ENCODE measurements around the gene PKMYT1.
A peak's percentile ranks its signal among the peaks of the same experiment; 100 is the strongest.

PKMYT1 gene

DNA sequence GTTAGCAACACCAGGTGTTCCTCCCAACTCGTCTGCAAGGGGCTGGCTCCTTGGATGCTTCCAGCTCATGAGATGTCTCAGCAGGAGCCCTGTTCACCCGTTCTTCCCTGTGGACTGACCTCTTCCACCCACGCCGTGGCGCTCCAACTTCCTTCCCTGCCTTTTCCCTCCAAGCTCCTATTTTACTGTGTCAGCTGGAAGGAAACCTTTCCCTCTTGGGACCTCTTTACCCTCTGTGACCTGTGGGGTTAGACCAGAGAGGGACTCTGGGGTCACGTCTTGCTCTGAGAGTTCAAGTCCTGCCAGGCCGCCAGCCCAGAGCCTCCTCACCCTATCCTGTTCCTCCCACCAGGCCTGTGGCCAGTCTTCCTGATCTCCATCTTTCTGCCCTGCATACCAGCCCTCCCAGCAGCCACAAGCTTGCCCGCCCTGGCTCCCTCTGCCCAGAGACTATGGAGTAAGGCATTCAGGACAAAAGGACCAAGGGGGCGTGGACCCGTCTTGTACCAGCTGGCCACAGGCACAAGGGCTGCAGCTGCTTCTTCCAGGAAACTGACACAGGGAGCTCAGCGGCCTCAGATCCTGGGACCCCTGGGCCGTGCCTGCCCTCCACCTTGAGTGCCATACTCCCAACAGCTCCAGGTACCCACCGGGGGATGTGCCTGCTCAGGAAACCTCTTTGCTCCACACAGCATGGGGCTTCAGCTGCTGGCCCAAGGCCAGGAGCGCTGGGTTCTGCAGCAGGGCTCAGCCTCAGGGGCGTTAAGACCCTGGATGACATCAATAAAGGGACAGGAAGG is 8.1 kb downstream of the PKMYT1 start:
- DNase-seq: peak in 1 of 2 experiments; percentile 32

DNA sequence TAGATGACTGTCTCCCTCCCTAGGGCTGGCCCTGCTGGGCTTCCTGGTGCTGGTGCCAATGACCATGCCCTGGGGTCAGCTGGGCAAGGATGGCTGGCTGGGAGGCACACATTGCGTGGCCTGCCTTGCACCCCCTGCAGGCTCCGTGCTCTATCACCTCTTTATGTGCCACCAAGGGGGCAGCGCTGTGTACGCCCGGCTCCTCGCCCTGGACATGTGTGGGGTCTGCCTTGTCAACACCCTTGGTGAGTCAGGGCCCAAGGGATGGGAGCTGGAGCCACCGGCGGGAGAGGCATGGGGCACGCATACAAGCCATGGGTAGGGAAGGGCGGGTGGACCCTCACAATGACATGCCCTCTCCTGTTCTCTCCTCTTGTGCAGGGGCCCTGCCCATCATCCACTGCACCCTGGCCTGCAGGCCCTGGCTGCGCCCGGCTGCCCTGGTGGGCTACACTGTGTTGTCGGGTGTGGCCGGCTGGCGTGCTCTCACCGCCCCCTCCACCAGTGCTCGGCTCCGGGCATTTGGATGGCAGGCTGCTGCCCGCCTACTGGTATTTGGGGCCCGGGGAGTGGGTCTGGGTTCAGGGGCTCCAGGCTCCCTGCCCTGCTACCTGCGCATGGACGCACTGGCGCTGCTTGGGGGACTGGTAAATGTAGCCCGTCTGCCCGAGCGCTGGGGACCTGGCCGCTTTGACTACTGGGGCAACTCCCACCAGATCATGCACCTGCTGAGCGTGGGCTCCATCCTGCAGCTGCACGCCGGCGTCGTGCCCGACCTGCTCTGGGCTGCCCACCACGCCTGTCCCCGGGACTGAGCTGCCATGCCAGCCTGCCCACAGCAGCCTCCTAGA is 8.9 kb downstream of the PKMYT1 start:
- peak in 1 of 2 experiments; percentile 36 for DNase-seq

DNA sequence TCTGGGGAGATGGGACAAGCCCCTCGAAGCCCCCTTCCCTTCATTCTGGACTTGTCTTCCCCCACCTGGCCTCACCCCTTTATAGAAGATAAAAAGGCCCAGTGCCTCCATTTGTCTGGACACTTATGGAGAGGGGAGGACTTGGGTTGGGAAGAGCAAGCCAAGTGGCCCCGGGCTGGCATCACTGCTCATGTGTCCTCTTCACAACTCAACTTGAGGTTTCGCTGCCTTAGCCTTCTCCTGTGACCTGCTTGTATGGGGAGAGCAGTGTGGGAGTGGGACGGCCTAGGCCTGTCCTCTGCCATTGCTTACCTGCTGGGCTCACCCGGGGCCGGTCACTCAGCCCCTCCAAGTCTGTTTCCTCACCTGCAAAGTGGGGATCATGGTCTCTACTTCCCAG is 9.7 kb downstream of the PKMYT1 start:
- no peak for DNase-seq

DNA sequence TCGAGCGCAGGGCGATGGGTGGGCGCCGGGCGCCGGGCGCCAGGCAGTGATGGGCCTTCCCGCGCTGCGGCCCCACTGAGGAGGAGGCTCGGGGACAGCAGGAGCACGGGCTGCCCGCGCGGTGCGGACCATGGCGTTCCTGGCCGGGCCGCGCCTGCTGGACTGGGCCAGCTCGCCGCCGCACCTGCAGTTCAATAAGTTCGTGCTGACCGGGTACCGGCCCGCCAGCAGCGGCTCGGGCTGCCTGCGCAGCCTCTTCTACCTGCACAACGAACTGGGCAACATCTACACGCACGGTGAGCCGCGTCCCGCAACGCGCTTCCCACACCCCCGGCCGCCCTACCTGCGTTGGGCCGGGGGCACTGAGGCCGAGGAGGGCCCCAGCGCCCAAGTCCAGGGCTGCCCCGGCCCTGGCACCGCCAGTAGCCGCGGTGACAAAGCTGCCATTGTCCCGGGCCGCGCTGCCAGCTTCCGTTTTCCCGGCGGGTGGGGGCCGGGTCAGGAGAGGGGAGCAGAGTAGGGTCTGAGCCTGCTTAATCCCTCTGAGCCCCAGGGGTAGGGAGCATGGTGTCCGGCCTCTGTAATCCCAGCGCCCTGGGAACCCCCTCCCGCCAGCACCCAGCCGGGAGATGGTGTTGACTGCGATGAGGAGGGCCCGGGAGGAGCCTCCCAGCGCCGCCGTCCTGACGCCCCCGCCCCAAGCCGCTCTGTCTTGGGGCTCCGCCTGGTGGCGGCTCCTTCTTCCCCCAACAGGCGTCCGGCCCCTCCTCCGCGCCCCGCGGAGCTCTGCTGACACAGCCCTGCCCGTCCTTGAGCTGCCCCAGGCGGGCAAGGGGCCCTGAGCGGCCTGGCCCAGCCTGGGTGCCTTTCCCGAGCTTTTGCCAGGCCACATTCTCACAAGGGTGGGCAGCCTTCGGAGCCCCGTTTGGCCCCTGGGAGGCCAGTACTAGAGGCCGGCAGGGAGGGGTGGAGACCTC is 10.4 kb downstream of the PKMYT1 start:
- DNase-seq: peak; percentile 89 to 92

DNA sequence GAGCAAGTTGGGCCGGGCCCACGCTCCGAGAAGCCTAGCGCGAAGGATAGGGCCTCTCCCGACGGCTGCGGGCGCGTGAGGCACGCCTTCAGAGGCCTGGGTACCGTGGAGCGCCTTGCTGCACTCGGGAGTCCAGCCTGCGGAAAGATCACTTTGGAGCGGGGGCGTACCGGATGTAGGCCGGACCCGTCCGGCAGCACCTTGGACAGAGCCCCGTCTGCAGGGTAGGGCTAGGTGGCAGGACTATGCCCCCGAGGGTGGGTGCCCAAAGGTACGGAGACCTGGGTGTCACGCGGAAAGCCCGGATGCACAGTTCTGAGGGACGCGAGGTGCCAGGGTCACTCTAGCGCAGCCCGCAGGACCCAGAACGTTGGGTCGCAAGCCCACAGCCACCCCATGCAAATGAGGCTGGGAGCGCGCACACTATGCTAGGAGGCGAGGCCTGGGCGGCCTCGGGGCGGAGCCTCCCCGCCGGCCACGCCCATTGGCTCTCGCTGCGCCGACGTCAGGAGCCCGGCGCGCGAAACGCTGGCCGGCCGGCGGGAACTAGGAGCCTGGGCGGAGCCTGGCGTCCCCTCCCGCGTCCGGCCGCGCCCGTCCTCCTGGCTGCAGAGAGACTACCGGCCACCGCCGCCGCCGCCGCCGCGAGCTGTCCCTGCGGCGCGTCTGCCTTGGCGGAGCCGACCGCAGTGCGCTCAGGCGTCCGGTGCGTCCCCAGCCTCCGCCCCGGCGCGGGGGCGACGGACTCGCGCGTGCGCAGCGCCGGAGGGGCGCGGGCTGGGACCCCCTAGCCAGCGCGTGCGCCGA is 11.3 kb downstream of the PKMYT1 start, which contains the start of gene PAQR4:
TSS of gene PAQR4 (plus strand) at position 611 of the 807 bp plus-strand sequence. CDS start 327 bp downstream, outside the sequence.
- peak; percentile 92 for DNase-seq

DNA sequence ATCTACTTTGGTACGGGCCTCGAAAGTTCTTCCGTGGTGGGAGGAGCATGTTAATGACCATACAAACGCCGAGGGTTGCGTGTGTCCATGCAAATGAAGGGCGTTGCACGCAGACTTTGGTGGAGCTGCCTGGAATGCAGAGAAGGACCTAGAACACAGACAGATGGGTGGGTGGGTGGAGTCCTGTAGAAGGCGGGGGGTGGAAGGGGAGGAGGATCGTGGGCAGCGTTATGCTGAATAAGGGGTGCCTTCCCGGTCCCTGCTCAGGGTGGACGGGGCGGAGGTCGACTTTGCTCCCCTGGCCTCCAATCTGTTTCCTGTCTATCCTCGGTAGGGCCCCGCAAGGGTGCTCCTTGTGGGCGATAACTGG is 11.9 kb downstream of the PKMYT1 start:
- no peak for DNase-seq

DNA sequence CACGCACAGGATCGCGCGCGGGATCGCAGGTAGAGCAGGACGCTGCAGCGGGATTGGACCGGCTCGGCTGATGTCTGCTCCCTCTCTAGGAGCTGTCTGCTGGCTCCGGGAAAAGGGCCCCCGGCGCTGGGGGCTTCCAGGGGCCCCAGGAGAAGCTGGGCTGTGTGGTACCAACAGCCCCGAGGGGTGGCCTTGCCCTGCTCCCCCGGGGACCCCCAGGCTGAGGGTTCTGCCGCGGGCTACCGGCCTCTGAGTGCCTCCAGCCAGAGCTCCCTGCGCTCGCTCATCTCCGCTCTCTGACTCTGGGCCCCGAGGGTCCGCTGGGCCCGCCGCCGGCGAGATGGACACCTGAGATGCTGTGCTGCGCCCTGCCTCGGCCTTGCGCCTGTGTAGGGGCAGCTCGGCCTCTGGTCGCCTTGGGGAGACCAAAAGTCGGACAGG is 12.5 kb downstream of the PKMYT1 start:
- no peak for DNase-seq

DNA sequence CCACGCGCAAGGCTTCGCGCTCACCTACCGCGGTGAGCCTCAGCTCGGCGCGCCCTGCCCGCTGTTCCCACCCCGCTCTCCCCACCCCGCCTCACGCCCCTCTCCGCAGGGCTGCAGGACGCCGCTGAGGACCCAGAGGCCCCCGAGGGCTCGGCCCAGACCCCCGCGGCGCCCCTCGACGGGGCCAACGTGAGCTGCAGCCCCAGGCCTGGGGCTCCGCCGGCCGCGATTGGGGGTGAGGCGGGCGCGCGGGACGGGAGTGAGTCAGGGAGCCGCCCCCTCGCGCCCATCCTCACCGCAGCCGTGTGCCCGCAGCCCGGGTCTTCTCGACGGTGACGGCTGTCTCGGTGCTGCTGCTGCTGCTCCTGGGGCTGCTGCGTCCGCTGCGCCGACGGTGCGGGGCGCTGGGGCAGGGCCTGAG is 13.0 kb downstream of the PKMYT1 start:
- DNase-seq: peak in 1 of 2 experiments; percentile 37

DNA sequence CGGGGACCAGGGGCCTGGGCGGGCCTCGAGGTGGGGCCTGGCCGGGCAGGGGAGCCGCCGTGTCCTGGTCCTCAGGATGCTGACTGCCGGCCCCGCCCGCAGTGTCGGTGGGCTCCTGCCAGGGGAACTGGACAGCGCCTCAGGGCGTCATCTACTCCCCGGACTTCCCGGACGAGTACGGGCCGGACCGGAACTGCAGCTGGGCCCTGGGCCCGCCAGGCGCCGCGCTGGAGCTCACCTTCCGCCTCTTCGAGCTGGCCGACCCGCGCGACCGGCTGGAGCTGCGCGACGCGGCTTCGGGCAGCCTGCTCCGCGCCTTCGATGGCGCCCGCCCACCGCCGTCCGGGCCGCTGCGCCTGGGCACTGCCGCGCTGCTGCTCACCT is 13.4 kb downstream of the PKMYT1 start:
- peak in 1 of 2 experiments; percentile 35 for DNase-seq

DNA sequence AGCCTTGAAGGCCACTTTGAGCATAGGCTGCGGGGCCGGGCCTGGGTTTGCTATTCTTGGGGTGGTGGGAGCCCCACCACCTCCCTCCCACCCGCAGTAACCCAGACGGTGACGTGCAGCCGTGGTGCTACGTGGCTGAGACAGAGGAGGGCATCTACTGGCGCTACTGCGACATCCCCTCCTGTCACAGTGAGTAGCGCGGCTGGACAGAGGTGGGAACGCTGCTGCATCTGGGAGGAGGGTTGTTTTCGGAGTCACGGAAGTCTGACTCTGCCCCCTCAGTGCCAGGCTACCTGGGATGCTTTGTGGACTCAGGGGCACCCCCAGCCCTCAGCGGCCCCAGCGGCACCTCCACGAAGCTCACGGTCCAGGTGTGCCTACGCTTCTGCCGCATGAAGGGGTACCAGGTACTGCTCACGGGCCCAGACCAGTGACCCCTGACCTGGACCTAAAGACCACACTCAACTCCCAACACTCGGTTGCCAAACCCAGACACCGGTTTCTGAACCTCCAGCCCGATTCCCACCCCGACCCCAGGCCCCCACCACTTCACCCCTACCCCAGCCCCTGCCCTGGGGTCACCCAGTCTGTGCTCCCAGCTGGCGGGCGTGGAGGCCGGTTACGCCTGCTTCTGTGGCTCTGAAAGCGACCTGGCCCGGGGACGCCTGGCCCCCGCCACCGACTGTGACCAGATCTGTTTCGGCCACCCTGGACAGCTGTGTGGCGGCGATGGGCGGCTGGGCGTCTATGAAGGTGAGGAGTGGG is 14.0 kb downstream of the PKMYT1 start:
- DNase-seq: no peak

DNA sequence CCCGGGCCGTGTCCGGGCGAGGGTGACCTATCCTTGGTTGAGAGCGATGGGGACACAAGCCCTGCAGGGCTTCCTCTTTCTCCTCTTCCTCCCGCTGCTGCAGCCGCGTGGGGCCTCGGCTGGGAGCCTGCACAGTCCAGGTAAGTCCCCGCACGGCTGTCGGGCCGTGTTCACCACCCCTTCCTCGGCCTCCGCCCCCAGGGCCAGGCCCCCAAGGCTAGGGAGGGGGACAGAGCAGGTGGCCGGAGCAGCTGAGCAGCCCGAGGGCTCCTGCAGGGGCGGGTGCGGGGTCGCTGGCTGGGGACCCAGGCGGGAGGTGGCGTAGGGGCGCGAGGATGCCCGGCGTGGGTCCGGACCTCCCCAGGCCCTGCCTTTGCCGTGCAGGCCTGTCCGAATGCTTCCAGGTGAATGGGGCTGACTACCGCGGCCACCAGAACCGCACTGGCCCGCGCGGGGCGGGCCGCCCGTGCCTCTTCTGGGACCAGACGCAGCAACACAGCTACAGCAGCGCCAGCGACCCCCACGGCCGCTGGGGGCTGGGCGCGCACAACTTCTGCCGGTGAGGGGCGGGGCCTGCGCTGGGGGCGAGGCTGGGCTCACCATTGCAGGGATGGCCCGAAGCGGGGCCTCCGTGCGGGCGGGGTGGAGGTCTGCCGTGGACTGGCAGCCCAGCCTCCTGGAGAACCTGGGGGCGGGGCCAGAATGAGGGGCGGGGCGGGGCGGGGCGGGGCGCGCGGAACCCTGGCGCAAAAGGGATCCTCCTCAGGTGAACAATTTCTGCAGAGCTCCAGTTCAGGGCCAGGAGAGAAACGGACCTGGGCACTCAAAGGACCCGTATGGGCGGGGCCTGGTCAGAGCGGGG is 15.5 kb downstream of the PKMYT1 start:
- DNase-seq: peak; percentile 72 to 80

DNA sequence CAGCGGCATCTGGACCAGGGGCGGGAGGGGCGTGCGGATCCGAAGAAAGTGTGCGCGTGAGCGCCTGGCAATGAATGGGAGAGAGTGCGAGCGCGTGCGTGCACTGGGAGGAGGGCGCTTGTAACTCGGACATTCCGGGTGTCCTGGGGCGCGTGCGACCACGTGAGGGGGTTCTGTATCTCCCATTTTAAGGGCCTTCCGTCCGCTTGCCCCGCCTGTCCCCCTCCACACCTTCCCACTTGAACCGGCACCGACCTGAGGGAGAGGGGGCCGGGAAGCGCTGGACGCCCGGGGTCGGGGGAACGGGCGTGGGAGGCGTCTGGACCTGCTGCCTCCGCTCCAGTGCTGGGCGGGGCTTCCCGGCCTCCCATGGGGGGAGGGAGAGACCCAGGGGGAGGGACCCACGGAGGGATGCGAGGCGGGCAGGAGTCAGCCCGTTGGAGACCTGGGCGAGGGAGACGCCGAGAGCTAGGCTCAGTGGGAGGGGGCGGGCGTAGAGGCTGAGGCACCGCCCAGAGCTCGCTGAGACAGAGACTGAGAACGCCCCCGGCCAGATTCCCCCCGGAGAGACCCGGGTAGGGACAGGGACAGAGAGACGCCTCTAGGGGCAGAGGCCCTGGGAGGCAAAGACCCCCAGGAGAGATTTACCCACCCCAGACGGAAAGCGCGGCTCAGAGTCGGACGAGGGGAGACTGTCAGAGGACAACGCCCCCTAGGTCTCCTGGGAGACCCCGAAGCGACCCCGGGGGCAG is 16.3 kb downstream of the PKMYT1 start, which contains the start of gene KREMEN2:
TSS of gene KREMEN2 (plus strand) at position 553 of the 752 bp plus-strand sequence. CDS start 246 bp downstream, outside the sequence.
- peak in 1 of 2 experiments; percentile 56 for DNase-seq

DNA sequence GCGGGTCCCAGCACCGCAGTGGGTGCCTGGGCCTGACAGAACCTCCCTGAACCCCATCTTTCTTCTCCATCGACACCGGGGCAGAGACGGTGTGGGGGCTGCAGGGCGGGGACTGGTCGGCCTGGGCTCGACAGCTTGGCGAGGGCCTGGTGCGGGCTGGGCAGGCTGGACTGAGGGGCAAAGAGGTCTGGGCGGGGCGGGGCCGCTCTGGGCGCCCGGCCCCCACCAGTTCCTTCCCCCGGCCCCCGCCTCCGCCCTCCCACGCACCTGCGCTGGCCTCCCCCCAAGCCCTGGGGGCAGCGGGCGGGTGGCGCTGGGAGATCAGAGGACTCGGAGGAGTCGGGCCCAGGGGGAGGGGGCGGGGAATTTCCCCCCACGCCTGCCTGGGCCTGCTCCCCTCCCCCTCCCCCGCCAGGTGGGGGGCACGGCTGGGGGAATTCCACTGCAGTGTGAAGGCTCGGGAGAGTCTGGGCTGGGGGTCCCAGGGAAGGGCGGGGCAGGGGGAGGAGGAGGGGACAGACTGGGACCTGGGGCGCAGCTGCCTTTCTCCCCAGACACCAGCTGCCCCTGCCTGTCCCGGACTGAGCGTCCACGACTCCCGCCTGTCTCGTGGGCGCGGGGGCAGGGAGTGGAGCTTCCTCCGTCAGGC is 17.0 kb downstream of the PKMYT1 start:
- peak in 1 of 2 experiments; percentile 30 for DNase-seq

DNA sequence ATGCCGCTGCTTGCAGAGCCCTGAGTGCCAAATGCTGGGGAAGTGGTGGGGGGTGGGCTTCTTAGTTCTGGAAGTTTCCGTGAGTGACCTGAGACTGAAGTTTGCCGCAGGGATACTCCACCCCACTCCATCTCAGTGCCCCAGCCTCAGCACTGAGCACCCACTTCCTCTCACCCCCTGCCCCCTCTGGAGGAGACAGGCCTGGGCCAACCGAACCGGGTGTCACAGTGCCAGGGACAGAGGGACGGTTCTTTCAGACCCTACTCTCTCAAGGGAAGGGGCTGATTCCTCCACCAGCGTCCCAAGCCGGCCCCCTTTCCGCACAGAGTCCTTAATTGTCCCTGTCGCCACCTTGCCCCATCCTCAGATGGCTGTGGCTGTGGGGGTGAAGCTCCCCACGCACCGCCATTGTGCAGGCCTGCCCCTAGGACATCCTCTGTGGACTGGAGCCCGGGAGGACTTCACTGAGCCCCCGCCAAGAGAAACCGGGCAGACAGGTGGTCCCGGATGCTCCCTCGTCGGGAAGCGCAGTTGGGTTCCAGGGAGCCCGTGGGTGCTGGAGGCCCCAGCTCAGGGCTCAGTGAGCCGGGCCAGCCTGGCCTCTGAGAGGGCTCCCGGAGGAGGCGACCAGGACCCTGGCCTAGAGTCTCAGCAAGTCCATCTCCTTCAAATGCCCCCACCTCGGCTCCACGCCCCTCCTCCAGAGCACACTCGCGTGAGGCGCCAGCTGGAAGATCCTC is 17.7 kb downstream of the PKMYT1 start:
- DNase-seq: peak in 1 of 2 experiments; percentile 32

DNA sequence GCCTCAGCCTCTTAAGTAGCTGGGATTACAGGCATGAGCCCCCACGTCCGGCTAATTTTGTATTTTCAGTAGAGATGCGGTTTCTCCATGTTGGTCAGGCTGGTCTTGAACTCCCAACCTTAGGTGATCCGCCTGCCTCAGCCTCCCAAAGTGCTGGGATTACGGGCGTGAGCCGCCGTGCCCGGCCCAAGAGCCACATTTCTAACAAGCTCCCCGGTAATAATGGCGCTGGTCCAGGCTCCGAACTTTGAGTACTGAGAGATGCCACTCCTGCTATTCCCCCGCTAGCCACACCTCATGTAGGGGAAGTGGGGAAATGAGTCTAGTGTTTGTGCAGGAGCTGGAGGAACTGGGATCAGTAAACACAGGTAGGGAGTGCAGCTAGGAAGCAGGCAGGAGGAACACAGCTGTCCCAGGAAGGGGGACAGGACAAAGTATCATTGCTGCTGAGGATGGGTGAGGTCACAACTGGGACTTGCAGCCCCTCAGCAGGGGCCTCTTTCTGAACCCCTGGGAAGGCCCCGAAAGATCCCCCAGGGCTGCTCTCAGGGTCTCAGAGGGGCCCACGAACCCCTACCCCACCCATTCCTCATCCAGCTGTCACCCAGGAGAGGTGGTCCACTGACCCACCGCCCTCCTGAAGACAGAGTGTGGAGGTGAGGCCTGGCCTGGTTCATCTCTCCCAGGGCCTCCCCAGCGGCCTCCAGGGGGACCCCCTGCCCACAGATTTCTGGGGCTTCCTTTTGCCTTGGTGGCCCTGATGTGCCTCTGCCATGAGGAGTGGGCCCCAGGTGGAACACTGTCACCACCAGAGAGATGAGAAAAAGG is 19.8 kb downstream of the PKMYT1 start:
- DNase-seq: no peak

DNA sequence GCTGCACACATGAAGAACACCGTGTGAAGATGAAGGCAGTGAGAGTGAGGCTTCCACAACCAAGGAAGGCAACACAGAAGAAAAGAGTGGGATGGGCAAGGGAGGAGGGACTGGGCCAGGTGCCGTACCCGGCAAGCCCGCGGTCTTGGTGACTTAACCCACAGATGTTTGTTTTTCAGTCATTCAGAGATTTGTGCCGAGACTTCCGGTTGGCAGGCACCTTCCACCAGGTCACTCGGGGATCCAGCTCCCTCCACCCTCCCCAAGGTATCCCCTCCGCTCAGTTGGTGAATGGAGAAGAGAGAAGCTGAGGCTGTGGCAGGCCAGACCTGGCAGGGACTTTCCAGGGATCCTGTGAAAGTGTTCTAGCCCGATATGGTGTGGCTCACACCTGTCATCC is 21.0 kb downstream of the PKMYT1 start:
- DNase-seq: no peak

DNA sequence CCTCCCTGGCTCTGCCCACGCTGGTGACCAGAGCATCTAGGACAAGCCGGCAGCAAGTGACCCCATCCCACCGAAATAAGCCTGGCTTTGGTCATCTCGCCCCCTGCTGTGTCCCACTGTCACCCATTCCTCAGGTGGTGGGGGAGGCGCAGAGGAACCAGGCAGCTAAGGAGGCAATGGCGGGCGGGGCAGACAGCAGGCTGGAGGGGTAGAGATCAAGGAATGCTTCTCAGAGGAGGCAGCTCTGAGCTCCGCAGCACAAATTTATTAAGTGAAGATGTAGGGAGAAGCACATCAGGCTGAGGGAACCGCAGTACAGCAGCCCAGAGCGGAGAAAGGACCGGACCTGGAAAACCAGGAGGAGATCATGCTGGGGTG is 23.7 kb downstream of the PKMYT1 start:
- no peak for DNase-seq

All from activated T-cell treated with anti-CD3 and anti-CD28 coated beads, Interleukin-2, amount 50 U/mL, for 48 hours (primary cell).